HEK293 (cell line): ENCODE measurements around the gene FCN1.

Experiments
- CTCF ChIA-PET: fragments of 350-600 bp; formaldehyde crosslinking; extraction: SDS; loops from one replicate; lab custom pipeline; 2021; ENCODE audit warnings: antibody characterized with exemption; lab: Yijun Ruan, JAX
- POLR2A ChIA-PET: fragments of 300-600 bp; formaldehyde crosslinking; extraction: SDS; loops from one replicate; lab custom pipeline; 2020; ENCODE audit warnings: antibody characterized with exemption, inconsistent platforms; lab: Yijun Ruan, JAX
- H3K27ac ChIP-seq: fragments of 200-500 bp; sonication (Bioruptor generic); 2 replicates; pipeline ENCODE4 v1.5.1; 2014; ENCODE audit warnings: low read depth, low read length, control low read depth, inconsistent platforms; ENCODE audit errors: extremely low read depth
- H3K36me3 ChIP-seq, 2 experiments: fragments of 200-500 bp in 1 of 2; sonication (Bioruptor generic) in 1 of 2; 1 replicate in 1 of 2; 2 replicates in 1 of 2; pipeline ENCODE4 v1.5.1; 2014 to 2017; ENCODE audit warnings: inconsistent platforms in 2 of 2, low read length in 2 of 2; ENCODE audit not compliant: control insufficient read depth in 2 of 2, insufficient read depth in 1 of 2
- H3K4me1 ChIP-seq: fragments of 200-500 bp; sonication (Bioruptor generic); 2 replicates; pipeline ENCODE4 v1.5.1; 2014; ENCODE audit warnings: mild to moderate bottlenecking, low read length, inconsistent platforms; ENCODE audit not compliant: control insufficient read depth, insufficient read depth
- H3K4me3 ChIP-seq: 2 replicates; pipeline ENCODE4 v1.5.1; 2011; ENCODE audit warnings: low read depth, mild to moderate bottlenecking, control low read depth, low read length, moderate library complexity
- H3K9me3 ChIP-seq: fragments of 200-500 bp; sonication (Bioruptor generic); 2 replicates; pipeline ENCODE4 v1.5.1; 2014; ENCODE audit warnings: low read depth, low read length, inconsistent platforms; ENCODE audit not compliant: control insufficient read depth, insufficient read depth
- BCL11B ChIP-seq: fragments of 450-650 bp; formaldehyde crosslinking; IDR thresholded peaks from 2 replicates; pipeline ENCODE4 v1.5.1; 2016; ENCODE audit warnings: low read depth, missing biosample characterization, missing genetic modification characterization
- BCL6B ChIP-seq: fragments of 450-650 bp; formaldehyde crosslinking; IDR thresholded peaks from 2 replicates; pipeline ENCODE4 v1.5.1; 2017; ENCODE audit warnings: missing biosample characterization, missing genetic modification characterization
- INSM2 ChIP-seq: fragments of 450-650 bp; formaldehyde crosslinking; IDR thresholded peaks from 2 replicates; pipeline ENCODE4 v1.5.1; 2016; ENCODE audit warnings: missing biosample characterization, missing genetic modification characterization
- PBX3 ChIP-seq: sonication (generic); formaldehyde crosslinking; IDR thresholded peaks from 2 replicates; pipeline ENCODE4 v1.8.1; 2022; ENCODE audit warnings: mild to moderate bottlenecking, moderate library complexity, missing genetic modification reagents
- ZBTB10 ChIP-seq: fragments of 450-650 bp; formaldehyde crosslinking; IDR thresholded peaks from 2 replicates; pipeline ENCODE4 v1.5.1; 2016; ENCODE audit warnings: missing biosample characterization, missing genetic modification characterization
- ZBTB49 ChIP-seq: fragments of 450-650 bp; formaldehyde crosslinking; IDR thresholded peaks from 2 replicates; pipeline ENCODE4 v1.5.1; 2016; ENCODE audit warnings: missing biosample characterization, missing genetic modification characterization, low read depth
- ZFP41 ChIP-seq: fragments of 450-650 bp; formaldehyde crosslinking; IDR thresholded peaks from 2 replicates; pipeline ENCODE4 v1.5.1; 2016; ENCODE audit warnings: missing biosample characterization, missing genetic modification characterization, borderline replicate concordance
- ZNF133 ChIP-seq: fragments of 450-650 bp; formaldehyde crosslinking; IDR thresholded peaks from 2 replicates; pipeline ENCODE4 v1.5.1; 2016; ENCODE audit warnings: missing biosample characterization, missing genetic modification characterization
- ZNF138 ChIP-seq: fragments of 450-650 bp; formaldehyde crosslinking; IDR thresholded peaks from 2 replicates; pipeline ENCODE4 v1.5.1; 2016; ENCODE audit warnings: missing biosample characterization, missing genetic modification characterization, borderline replicate concordance
- ZNF148 ChIP-seq: fragments of 450-650 bp; formaldehyde crosslinking; IDR thresholded peaks from 2 replicates; pipeline ENCODE4 v1.5.0; 2017; ENCODE audit warnings: missing biosample characterization, missing genetic modification characterization, borderline replicate concordance
- ZNF16 ChIP-seq: fragments of 450-650 bp; formaldehyde crosslinking; IDR thresholded peaks from 2 replicates; pipeline ENCODE4 v1.5.1; 2016; ENCODE audit warnings: low read depth, missing biosample characterization, missing genetic modification characterization
- ZNF169 ChIP-seq: fragments of 450-650 bp; formaldehyde crosslinking; IDR thresholded peaks from 2 replicates; pipeline ENCODE4 v1.5.1; 2016; ENCODE audit warnings: missing biosample characterization, missing genetic modification characterization
- ZNF19 ChIP-seq: fragments of 450-650 bp; formaldehyde crosslinking; IDR thresholded peaks from 2 replicates; pipeline ENCODE4; 2016; ENCODE audit warnings: missing biosample characterization, missing genetic modification characterization, low read depth
- ZNF211 ChIP-seq: fragments of 450-650 bp; formaldehyde crosslinking; IDR thresholded peaks from 2 replicates; pipeline ENCODE4 v1.5.1; 2016; ENCODE audit warnings: low read depth, missing biosample characterization, missing genetic modification characterization
- ZNF48 ChIP-seq: fragments of 450-650 bp; formaldehyde crosslinking; IDR thresholded peaks from 2 replicates; pipeline ENCODE4 v1.5.1; 2016; ENCODE audit warnings: missing biosample characterization, missing genetic modification characterization
- ZNF596 ChIP-seq: fragments of 450-650 bp; IDR thresholded peaks from 2 replicates; pipeline ENCODE4 v1.5.0; 2018; ENCODE audit warnings: missing biosample characterization, mild to moderate bottlenecking, missing genetic modification characterization, moderate library complexity
- ZNF621 ChIP-seq: fragments of 450-650 bp; formaldehyde crosslinking; IDR thresholded peaks from 2 replicates; pipeline ENCODE4 v1.5.1; 2017; ENCODE audit warnings: missing biosample characterization, missing genetic modification characterization
- ZNF639 ChIP-seq: fragments of 450-650 bp; formaldehyde crosslinking; IDR thresholded peaks from 2 replicates; pipeline ENCODE4 v1.5.1; 2016; ENCODE audit warnings: missing biosample characterization, missing genetic modification characterization
- ZSCAN18 ChIP-seq: fragments of 450-650 bp; formaldehyde crosslinking; IDR thresholded peaks from 2 replicates; pipeline ENCODE4 v1.5.1; 2016; ENCODE audit warnings: missing biosample characterization, missing genetic modification characterization

The FCN1 gene

GRCh38 chr9:134939080-134939733, 21.5 kb upstream of the FCN1 start (continued):
- TF ChIP-seq ZNF148 (tag by site-specific recombination) (no peak), ZNF169 (no peak), ZNF48 (tag by site-specific recombination) (no peak), ZBTB49 (tag by site-specific recombination) (no peak)

- POLR2A ChIA-PET = interaction anchor here (1.5 kb wide), 1 partner anchor 43 kb away, joined by 4 read pairs; no protein-coding TSS in a partner anchor
- TF ChIP-seq ZFP41 (tag by site-specific recombination) = no peak
- TF ChIP-seq ZNF19 = no peak
- TF ChIP-seq ZNF621 = no peak
- TF ChIP-seq ZNF639 (tag by site-specific recombination) = no peak
- no peak for TF ChIP-seq ZNF138 (tag by site-specific recombination)
- no peak for TF ChIP-seq INSM2 (tag by site-specific recombination)
- TF ChIP-seq BCL11B (tag by site-specific recombination) = no peak
- TF ChIP-seq ZBTB10 (tag by site-specific recombination) = no peak
- TF ChIP-seq ZNF211 (tag by site-specific recombination) = no peak
- TF ChIP-seq ZNF16 (tag by site-specific recombination) = no peak
- no peak for TF ChIP-seq ZNF596 (tag by site-specific recombination)
- TF ChIP-seq PBX3 (CRISPR knock-in tag) = no peak
- no peak for TF ChIP-seq BCL6B
- TF ChIP-seq ZNF133 = no peak
- TF ChIP-seq ZSCAN18 = no peak
Observed at GRCh38 chr9:134938346-134939079, 20.8 kb upstream of the FCN1 start.

More at GRCh38 chr9:134938346-134939079, 20.8 kb upstream of the FCN1 start:
- no peak overlapping the region for H3K27ac ChIP-seq
- H3K4me1 ChIP-seq = no peaks in the 10 kb centered on the region
- CTCF ChIA-PET = interaction anchor here (0.7 to 1.2 kb wide), 2 partner anchors 8 to 160 kb away, joined by 3 read pairs; no protein-coding TSS in a partner anchor
- no peaks in the 10 kb centered on the region for H3K9me3 ChIP-seq
- no peaks in the 10 kb centered on the region for H3K36me3 ChIP-seq
- H3K4me3 ChIP-seq = no peak overlapping the region
